ENCODE data around the gene DHX58.

DHX58 gene

GRCh38 chr17:42104264-42104663 lies 8.2 kb downstream of the DHX58 start:
- no peaks in the 10 kb centered on the region for H3K9me3 ChIP-seq
- H3K4me3 ChIP-seq (ENCODE audit: low read depth in 1 of 2, low read length in 1 of 2) = no peak overlapping the region
- H3K4me1 ChIP-seq (ENCODE audit: control insufficient read depth in 1 of 2, insufficient read depth in 1 of 2, low read depth in 1 of 2, low read length in 1 of 2) = peaks cover 3 to 11% of the 10 kb centered on the region in 2 experiments
- TF ChIP-seq CTCF (IDR thresholded peaks at IDR 0.05) = no peak
- H3K27ac ChIP-seq = no peak overlapping the region
- peaks cover 16% of the 10 kb centered on the region for H3K36me3 ChIP-seq
- H3K27me3 ChIP-seq = peaks cover 2% of the 10 kb centered on the region

- Histone ChIP-seq H3K4me1 (ENCODE audit: control insufficient read depth in 1 of 2, insufficient read depth in 1 of 2, low read depth in 1 of 2, low read length in 1 of 2) (peaks cover 3 to 12% of the 10 kb centered on the region in 2 experiments), H3K4me3 (ENCODE audit: low read depth in 1 of 2, low read length in 1 of 2) (no peak overlapping the region), H3K9me3 (no peaks in the 10 kb centered on the region), H3K36me3 (peaks cover 12% of the 10 kb centered on the region), H3K27me3 (peaks cover 11% of the 10 kb centered on the region), H3K27ac (no peak overlapping the region)
- TF ChIP-seq CTCF (IDR thresholded peaks at IDR 0.05) = no peak
Measured at GRCh38 chr17:42103221-42103954, 9.1 kb downstream of the DHX58 start.

GRCh38 chr17:42101513-42102292 lies 10.8 kb downstream of the DHX58 start:
- Histone ChIP-seq H3K27ac (no peak overlapping the region), H3K9me3 (no peaks in the 10 kb centered on the region), H3K4me3 (ENCODE audit: low read depth in 1 of 2, low read length in 1 of 2) (no peak overlapping the region), H3K4me1 (ENCODE audit: control insufficient read depth in 1 of 2, insufficient read depth in 1 of 2, low read depth in 1 of 2, low read length in 1 of 2) (peaks cover 3 to 6% of the 10 kb centered on the region in 2 experiments), H3K36me3 (peaks cover 12% of the 10 kb centered on the region), H3K27me3 (peaks cover 28% of the 10 kb centered on the region)
- peak; percentile 61 for TF ChIP-seq CTCF (IDR thresholded peaks at IDR 0.05)

GRCh38 chr17:42098730-42099399 lies 13.6 kb downstream of the DHX58 start:
- Histone ChIP-seq H3K9me3 (no peaks in the 10 kb centered on the region), H3K4me1 (ENCODE audit: control insufficient read depth in 1 of 2, insufficient read depth in 1 of 2, low read depth in 1 of 2, low read length in 1 of 2) (peaks cover 3 to 6% of the 10 kb centered on the region in 2 experiments), H3K4me3 (ENCODE audit: low read depth in 1 of 2, low read length in 1 of 2) (no peak overlapping the region), H3K27ac (no peak overlapping the region), H3K36me3 (peaks cover 5% of the 10 kb centered on the region), H3K27me3 (peaks cover 35% of the 10 kb centered on the region)
- no peak for TF ChIP-seq CTCF (IDR thresholded peaks at IDR 0.05)

- Histone ChIP-seq H3K36me3 (no peaks in the 10 kb centered on the region), H3K27ac (no peak within 1 kb of the TSS), H3K27me3 (peaks cover 35% of the 10 kb centered on the region), H3K4me3 (ENCODE audit: low read depth in 1 of 2, low read length in 1 of 2) (peak within 1 kb of the TSS in 1 of 2 experiments; percentile 10), H3K4me1 (ENCODE audit: control insufficient read depth in 1 of 2, insufficient read depth in 1 of 2, low read depth in 1 of 2, low read length in 1 of 2) (peaks cover 3 to 6% of the 10 kb centered on the region in 2 experiments), H3K9me3 (no peaks in the 10 kb centered on the region)
- TF ChIP-seq CTCF (IDR thresholded peaks at IDR 0.05) = no peak
Measured at GRCh38 chr17:42097691-42098631, 14.6 kb downstream of the DHX58 start, which contains the start of gene ZNF385C. TSS of gene ZNF385C (minus strand) at chr17:42098473. CDS start at chr17:42063056, 35,417 bp downstream.
